Heart right ventricle (tissue), 16 donors: Measurements from ENCODE around the gene FCMR. TPM values are rescaled to one million over a fixed set of nuclear protein-coding genes. Genes with fewer than 3 reads are reported as not detected.

Experiments used
- ATAC-seq, 8 donors: fragments of 200-7000 bp; cut with Tn5 transposase; one replicate each; pipeline ENCODE4 v1.9.1; 2020; ENCODE audit warnings: mild to moderate bottlenecking in 8 of 8, moderate library complexity in 8 of 8, moderate number of reproducible peaks in 1 of 8
- DNase-seq, 2 donors: peaks; one replicate each; pipeline ENCODE4 v3.0.0-alpha.2; 2020
- H3K27ac ChIP-seq, 10 donors: fragments of 200-600 bp; sonication (generic) in 2 of 10; one replicate each; pipeline versions ENCODE4 v1.5.0 to v1.8.0; 2020 to 2022; ENCODE audit warnings: mild to moderate bottlenecking in 3 of 10
- H3K27me3 ChIP-seq, 7 donors: fragments of 200-600 bp; one replicate each; pipeline ENCODE4 v1.8.0; 2021 to 2022; ENCODE audit warnings: mild to moderate bottlenecking in 2 of 7
- H3K36me3 ChIP-seq, 9 donors: fragments of 200-600 bp; sonication (generic) in 1 of 9; one replicate each; pipeline versions ENCODE4 v1.5.0 to v1.8.0; 2020 to 2022; ENCODE audit warnings: mild to moderate bottlenecking in 2 of 9
- H3K4me1 ChIP-seq, 9 donors: fragments of 200-600 bp; sonication (generic) in 1 of 9; one replicate each; pipeline versions ENCODE4 v1.5.0 to v1.8.0; 2020 to 2022; ENCODE audit warnings: mild to moderate bottlenecking in 4 of 9
- H3K4me3 ChIP-seq, 10 donors: fragments of 200-600 bp; sonication (generic) in 2 of 10; one replicate each; pipeline versions ENCODE4 v1.5.0 to v1.8.0; 2020 to 2022; ENCODE audit warnings: mild to moderate bottlenecking in 7 of 10, moderate library complexity in 2 of 10
- H3K9me3 ChIP-seq, 11 donors: fragments of 200-600 bp in 10 of 11; sonication (generic) in 2 of 11; one replicate each; pipeline versions ENCODE4 v1.5.0 to v1.8.0; 2013 to 2022; ENCODE audit warnings: mild to moderate bottlenecking in 2 of 11, control low read depth in 1 of 11, moderate library complexity in 1 of 11
- WGBS, 2 donors: extraction: QIAGEN DNeasy Blood & Tissue Kit; methylation state at CpG; one replicate each; pipeline ENCODE4 v1.1.7; 2013; ENCODE audit warnings: inconsistent platforms in 1 of 2; 5-methylcytosine and 5-hydroxymethylcytosine counted together
- intact Hi-C, 10 donors: fragments of 100-400 bp; cut with DNase I; formaldehyde crosslinking; loops; one replicate each; pipeline versions ENCODE4 v1.11.1 to v1.14.2; 2022
- polyA plus RNA-seq, 2 donors: library from polyadenylated mRNA; stranded (reverse); fragments of 200-250 nt; gene quantifications; one replicate each; pipeline ENCODE4 v1.2.3, GENCODE V29; 2013
- total RNA-seq, 10 donors: library from RNA; stranded (reverse); fragmentation: NEBNext Ultra II Directional in 3 of 10; extraction: Animal tissue kit (Norgen Biotek cat#: 25700) in 3 of 10; gene quantifications; one replicate each; pipeline versions ENCODE4 v1.2.1 to v1.2.4, GENCODE V29; 2021 to 2023
- TF ChIP-seq, protein P1 (sequence below), 9 donors: fragments of 200-600 bp; sonication (generic) in 2 of 9; IDR thresholded peaks; one replicate each; pipeline versions ENCODE4 v1.5.0 to v1.8.0; 2021 to 2022; ENCODE audit warnings: antibody characterized with exemption in 9 of 9, mild to moderate bottlenecking in 5 of 9, moderate library complexity in 1 of 9
- donor health status: Arrhythmogenic right ventricular cardiomyopathy.
- donor health status: ischemic (EF 13 %, LVEDD 7.1; RV severe dilation, severe dysfunction).
- donor health status: healthy with polysubstance abuse.
- donor health status: DM: no; HTN: yes; CAD: no.
- donor health status: DM: no; HTN: no; CAD: no.
- donor health status: ischemic (EF 25% LVEDD 6.9; RV normal size, moderate dysfunction).
- donor health status: ischemic (EF 25% LVEDD 5.7; RV mildly dilated, moderate dysfunction).
- donor health status: healthy.
- donor health status: DM: yes; HTN: yes; CAD: no.
- donor health status: Ischemic cardiomyopathy.
- donor health status: ischemic (EF 35%, LVEDD 5.7; RV mildly dilated, moderate dysfunction).
- donor health status: nonischemic (EF 11% LVEDD 7.7; RV severe dilation, severe dysfunction).
- donor health status: DM: yes; HTN: yes; CAD: no.
- donor health status: PGD.
- donor health status: ischemic (EF 29% LVEDD 5.4; RV normal size, mild dysfunction).
- donor health status: nonischemic (EF 23%, LVEDD 6.1; RV moderate dilation, normal function).

The FCMR gene
- total and polyA plus RNA-seq, 12 donors: 0.37 to 13.4 (median 3.5) TPM

DNA sequence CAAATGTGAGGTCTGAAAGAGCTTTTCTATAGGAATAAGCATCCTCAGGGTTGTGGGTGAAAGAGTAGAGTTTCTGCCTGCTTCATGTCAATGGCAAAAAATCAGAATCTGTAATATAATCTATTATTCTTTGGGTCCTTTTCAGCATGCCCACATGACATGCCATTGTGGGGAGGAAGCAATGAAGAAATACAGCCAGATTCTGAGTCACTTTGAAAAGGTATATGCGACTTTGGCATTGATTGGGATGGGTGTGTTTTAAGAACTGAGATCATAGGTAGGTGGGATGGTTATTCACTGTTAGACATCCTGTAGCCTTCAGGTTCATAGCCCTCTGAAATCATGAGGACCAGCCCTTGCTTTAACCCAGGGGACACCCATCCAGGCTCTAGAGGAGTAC is 54.5 kb downstream of the FCMR start:
- intact Hi-C loops: loop anchor here in 4 of 10 donors (2.0 to 10.0 kb wide), 3 partner anchors 44 to 62 kb away; no protein-coding TSS in a partner anchor

DNA sequence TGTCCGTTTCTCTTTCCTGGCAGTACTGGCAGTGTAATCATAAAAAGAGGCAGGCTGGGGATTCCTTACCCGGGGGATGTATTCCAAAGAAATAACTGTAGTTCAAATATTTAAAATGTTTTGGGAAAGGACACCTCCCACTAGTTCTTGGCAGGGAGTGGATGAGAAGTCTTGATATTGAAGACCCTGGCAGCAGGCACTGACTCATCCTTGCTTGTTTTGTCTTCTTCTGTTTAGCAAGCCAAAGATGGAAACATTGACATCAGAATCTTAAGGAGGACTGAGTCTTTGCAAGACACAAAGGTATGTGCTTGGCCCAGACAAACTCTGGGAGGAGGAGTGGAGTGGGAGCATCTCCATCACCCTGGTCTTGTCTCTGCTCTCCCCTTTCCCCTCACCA is 55.7 kb downstream of the FCMR start:
- no peaks in the 10 kb centered on the region for H3K36me3 ChIP-seq
- H3K4me3 ChIP-seq: no peak overlapping the region
- intact Hi-C loops: loop anchor here in 4 of 10 donors (2.0 to 10.0 kb wide), 3 partner anchors 45 to 61 kb away; no protein-coding TSS in a partner anchor
- no peaks in the 10 kb centered on the region for H3K9me3 ChIP-seq
- WGBS, 2 donors: 61 to 65% methylated on average over 2 of the region's 2 CpGs
- DNase-seq: no peak
- ATAC-seq: no peak
- no peak overlapping the region for H3K27ac ChIP-seq
- peaks cover 0 to 7% (median 0%) of the 10 kb centered on the region in 9 donors for H3K4me1 ChIP-seq
- TF ChIP-seq, protein P1, sequence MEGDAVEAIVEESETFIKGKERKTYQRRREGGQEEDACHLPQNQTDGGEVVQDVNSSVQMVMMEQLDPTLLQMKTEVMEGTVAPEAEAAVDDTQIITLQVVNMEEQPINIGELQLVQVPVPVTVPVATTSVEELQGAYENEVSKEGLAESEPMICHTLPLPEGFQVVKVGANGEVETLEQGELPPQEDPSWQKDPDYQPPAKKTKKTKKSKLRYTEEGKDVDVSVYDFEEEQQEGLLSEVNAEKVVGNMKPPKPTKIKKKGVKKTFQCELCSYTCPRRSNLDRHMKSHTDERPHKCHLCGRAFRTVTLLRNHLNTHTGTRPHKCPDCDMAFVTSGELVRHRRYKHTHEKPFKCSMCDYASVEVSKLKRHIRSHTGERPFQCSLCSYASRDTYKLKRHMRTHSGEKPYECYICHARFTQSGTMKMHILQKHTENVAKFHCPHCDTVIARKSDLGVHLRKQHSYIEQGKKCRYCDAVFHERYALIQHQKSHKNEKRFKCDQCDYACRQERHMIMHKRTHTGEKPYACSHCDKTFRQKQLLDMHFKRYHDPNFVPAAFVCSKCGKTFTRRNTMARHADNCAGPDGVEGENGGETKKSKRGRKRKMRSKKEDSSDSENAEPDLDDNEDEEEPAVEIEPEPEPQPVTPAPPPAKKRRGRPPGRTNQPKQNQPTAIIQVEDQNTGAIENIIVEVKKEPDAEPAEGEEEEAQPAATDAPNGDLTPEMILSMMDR (IDR thresholded peaks at IDR 0.05): no peak
- H3K27me3 ChIP-seq: peaks cover 0 to 12% (median 0%) of the 10 kb centered on the region in 7 donors

More for the DNA sequence above, 54.5 kb downstream of the FCMR start:
- Histone ChIP-seq H3K27me3 (peaks cover 0 to 8% (median 0%) of the 10 kb centered on the region in 7 donors), H3K4me1 (peaks cover 0 to 7% (median 0%) of the 10 kb centered on the region in 9 donors), H3K27ac (no peak overlapping the region), H3K9me3 (peaks cover 0 to 4% (median 0%) of the 10 kb centered on the region in 11 donors), H3K4me3 (no peak overlapping the region), H3K36me3 (no peaks in the 10 kb centered on the region)
- ATAC-seq: no peak
- DNase-seq: no peak
- WGBS, 2 donors: 93 to 97% methylated on average over 1 of the region's 1 CpG
- TF ChIP-seq, protein P1 (IDR thresholded peaks at IDR 0.05): no peak

DNA sequence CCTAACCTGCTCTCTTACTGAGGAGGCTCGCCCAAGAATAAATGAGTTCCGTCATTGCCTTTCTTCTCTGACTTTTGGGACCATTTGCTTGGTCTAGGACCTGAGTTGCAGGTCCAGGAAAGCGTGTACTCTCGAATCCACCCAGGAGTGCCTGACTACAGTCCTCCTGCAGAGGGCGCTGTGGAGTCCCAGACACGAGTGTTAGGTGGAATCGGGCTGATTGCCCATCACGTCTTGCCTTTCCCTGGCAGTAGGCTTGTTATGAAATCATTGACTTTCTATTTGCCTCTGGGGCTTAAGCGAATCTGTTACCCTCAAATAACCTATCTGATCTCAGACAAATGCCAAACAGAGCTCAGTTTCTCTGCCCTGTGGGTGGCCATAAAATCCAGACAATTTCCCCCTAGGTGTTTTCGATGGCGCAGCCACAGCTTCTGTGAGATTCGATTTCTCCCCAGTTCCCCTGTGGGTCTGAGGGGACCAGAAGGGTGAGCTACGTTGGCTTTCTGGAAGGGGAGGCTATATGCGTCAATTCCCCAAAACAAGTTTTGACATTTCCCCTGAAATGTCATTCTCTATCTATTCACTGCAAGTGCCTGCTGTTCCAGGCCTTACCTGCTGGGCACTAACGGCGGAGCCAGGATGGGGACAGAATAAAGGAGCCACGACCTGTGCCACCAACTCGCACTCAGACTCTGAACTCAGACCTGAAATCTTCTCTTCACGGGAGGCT is 56.6 kb downstream of the FCMR start, which contains the start of gene IL20:
Gene IL20, plus strand, starts transcription at position 685 of the 733 bp plus-strand sequence. CDS start 230 bp downstream, outside the sequence.
- intact Hi-C loops: loop anchor here in 7 of 10 donors (1.0 to 10.0 kb wide), 4 partner anchors 46 to 60 kb away; no protein-coding TSS in a partner anchor
- no peaks in the 10 kb centered on the region for H3K36me3 ChIP-seq
- H3K4me3 ChIP-seq: no peak within 1 kb of the TSS
- ATAC-seq (peak; percentile 25 to 89 (median 76)), DNase-seq (peak; percentile 66)
- H3K4me1 ChIP-seq: peaks cover 0 to 7% (median 0%) of the 10 kb centered on the region in 9 donors
- H3K27ac ChIP-seq: no peak within 1 kb of the TSS
- no peaks in the 10 kb centered on the region for H3K9me3 ChIP-seq
- 53 to 54% methylated on average over 19 of the region's 19 CpGs for WGBS, 2 donors
- H3K27me3 ChIP-seq: peaks cover 0 to 22% (median 1%) of the 10 kb centered on the region in 7 donors
- TF ChIP-seq, protein P1 (IDR thresholded peaks at IDR 0.05): peak; percentile 49 to 87 (median 70)

DNA sequence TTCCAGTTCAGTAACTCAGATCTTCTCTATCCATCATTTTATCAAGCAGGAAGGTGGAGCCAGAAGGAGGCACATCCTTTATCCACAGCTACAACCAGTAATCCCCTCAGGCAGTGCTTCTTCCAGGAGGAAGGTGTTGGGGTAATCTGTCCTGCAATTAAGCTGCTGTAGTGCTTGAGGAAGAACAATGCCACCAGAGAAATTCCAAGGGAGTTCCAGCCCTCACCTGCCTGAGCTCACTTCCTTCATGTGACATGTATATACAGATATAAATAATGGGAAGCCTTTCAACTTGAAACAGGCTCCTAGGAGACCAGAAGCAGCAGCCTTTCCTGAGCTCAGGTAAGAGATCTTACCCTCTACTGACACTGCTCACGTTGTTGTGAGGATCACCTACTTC is 58.5 kb downstream of the FCMR start:
- intact Hi-C loops: loop anchor here in 1 of 10 donors (10.0 kb wide), 1 partner anchor 58 kb away; no protein-coding TSS in a partner anchor
- H3K4me3 ChIP-seq: no peak overlapping the region
- TF ChIP-seq, protein P1 (IDR thresholded peaks at IDR 0.05): no peak
- H3K27me3 ChIP-seq: peaks cover 0 to 24% (median 4%) of the 10 kb centered on the region in 7 donors
- no peak for DNase-seq
- 72 to 85% methylated on average over 1 of the region's 1 CpG for WGBS, 2 donors
- ATAC-seq: no peak
- H3K27ac ChIP-seq: no peak overlapping the region
- H3K36me3 ChIP-seq: no peaks in the 10 kb centered on the region
- H3K9me3 ChIP-seq: no peaks in the 10 kb centered on the region
- H3K4me1 ChIP-seq: peaks cover 0 to 18% (median 0%) of the 10 kb centered on the region in 9 donors
